ENCODE results near the gene OVCA2.

Gene OVCA2

GRCh38 chr17:2081564-2081963 lies 39.7 kb downstream of the OVCA2 start:
- FAIRE-seq, result no peak
- DNase-seq (ENCODE audit: insufficient read length, low spot score), result no peak

GRCh38 chr17:2082003-2082781 lies 40.4 kb downstream of the OVCA2 start:
- DNase-seq (ENCODE audit: insufficient read length, low spot score) (no peak), FAIRE-seq (no peak)

GRCh38 chr17:2083613-2084035 lies 41.8 kb downstream of the OVCA2 start:
- FAIRE-seq (no peak), DNase-seq (ENCODE audit: insufficient read length, low spot score) (no peak)

GRCh38 chr17:2084036-2084765 lies 42.4 kb downstream of the OVCA2 start:
- DNase-seq (ENCODE audit: insufficient read length, low spot score) (no peak), FAIRE-seq (no peak)

- FAIRE-seq (peak; percentile 59), DNase-seq (ENCODE audit: insufficient read length, low spot score) (no peak)
These were observed 43.2 kb downstream of the OVCA2 start for GRCh38 chr17:2084766-2085647.

GRCh38 chr17:2085648-2085949 lies 43.8 kb downstream of the OVCA2 start:
- FAIRE-seq (no peak), DNase-seq (ENCODE audit: insufficient read length, low spot score) (no peak)

GRCh38 chr17:2086306-2086705 lies 44.5 kb downstream of the OVCA2 start:
- FAIRE-seq, result no peak
- DNase-seq (ENCODE audit: insufficient read length, low spot score), result no peak

GRCh38 chr17:2087597-2088211 lies 45.9 kb downstream of the OVCA2 start:
- no peak for FAIRE-seq
- no peak for DNase-seq (ENCODE audit: insufficient read length, low spot score)

- FAIRE-seq, result no peak
- DNase-seq (ENCODE audit: insufficient read length, low spot score), result no peak
These were observed 47.2 kb downstream of the OVCA2 start for GRCh38 chr17:2089021-2089422.

GRCh38 chr17:2090210-2090641 lies 48.4 kb downstream of the OVCA2 start:
- FAIRE-seq (no peak), DNase-seq (ENCODE audit: insufficient read length, low spot score) (no peak)

- peak; percentile 78 for FAIRE-seq
These were observed 49.1 kb downstream of the OVCA2 start for GRCh38 chr17:2090804-2091534.

GRCh38 chr17:2092253-2092652 lies 50.4 kb downstream of the OVCA2 start:
- DNase-seq (ENCODE audit: insufficient read length, low spot score) (no peak), FAIRE-seq (no peak)

More at GRCh38 chr17:2090804-2091534, 49.1 kb downstream of the OVCA2 start:
- DNase-seq (ENCODE audit: insufficient read length, low spot score), result peak; percentile 94
